ENCODE results near the gene CIDEB. TPM values are rescaled to one million over a fixed set of nuclear protein-coding genes. Genes with fewer than 3 reads are reported as not detected.
A peak's percentile ranks its signal among the peaks of the same experiment; 100 is the strongest.

CIDEB gene
- total and polyA plus RNA-seq, 2 donors (not counting 1 experiment from before 2014, with no cell fraction given), result 26.2 to 32.8 TPM

DNA sequence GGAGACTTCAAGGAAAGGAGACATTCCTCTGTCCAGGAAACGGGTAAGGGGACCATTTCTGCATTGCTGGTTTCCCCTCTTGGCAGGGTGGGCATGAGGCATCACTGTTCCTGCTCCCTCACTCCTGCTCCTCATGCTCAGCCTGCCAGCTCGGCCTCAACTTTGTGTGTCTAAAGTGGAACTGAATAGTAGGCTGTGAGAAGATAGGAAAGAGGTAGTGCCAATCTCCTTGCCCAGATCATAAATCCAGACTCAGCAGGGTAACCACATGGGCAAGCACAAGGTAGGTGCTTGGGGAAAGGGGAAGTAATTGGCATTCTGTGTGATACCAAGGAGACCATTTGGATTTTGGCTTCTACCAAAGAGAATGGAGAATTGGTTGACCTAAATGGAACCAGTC is 6.1 kb upstream of the CIDEB start:
- TF ChIP-seq CTCF (IDR thresholded peaks at IDR 0.05) (no peak), EZH2 (IDR thresholded peaks at IDR 0.05; ENCODE audit: borderline replicate concordance, insufficient read depth, low read depth, low read length, poor library complexity, severe bottlenecking) (no peak)
- Histone ChIP-seq H2AFZ (ENCODE audit: insufficient read depth, low read depth, low read length, poor library complexity, severe bottlenecking) (no peak overlapping the region), H3K27ac (ENCODE audit: low read length in 2 of 2) (no peak overlapping the region), H3K9me3 (ENCODE audit: control extremely low read depth in 1 of 3, control insufficient read depth in 2 of 3, insufficient read depth in 1 of 3, low read length in 2 of 3) (no peaks in the 10 kb centered on the region), H4K20me1 (ENCODE audit: control insufficient read depth, insufficient read depth, low read length, poor library complexity, severe bottlenecking) (peaks cover 15% of the 10 kb centered on the region), H3K9ac (ENCODE audit: low read length) (no peak overlapping the region), H3K4me3 (ENCODE audit: control extremely low read depth in 1 of 5, extremely low read depth in 1 of 5, insufficient read depth in 1 of 5, low read depth in 2 of 5, low read length in 4 of 5) (peak overlapping the region in 1 of 5 experiments; percentile 16), H3K36me3 (replicated peaks in 1 of 2; ENCODE audit: control extremely low read depth in 1 of 2, control insufficient read depth in 1 of 2, extremely low read depth in 1 of 2, insufficient read depth in 2 of 2, low read length in 1 of 2) (peaks cover 0 to 1% of the 10 kb centered on the region in 2 experiments), H3K27me3 (replicated peaks in 1 of 4; ENCODE audit: control extremely low read depth in 1 of 4, control insufficient read depth in 3 of 4, insufficient read depth in 4 of 4, low read length in 3 of 4) (peaks cover 0 to 3% (median 0%) of the 10 kb centered on the region in 4 experiments), H3K4me1 (ENCODE audit: control insufficient read depth in 2 of 2, insufficient read depth in 2 of 2, low read length in 2 of 2) (peaks cover 38 to 49% of the 10 kb centered on the region in 2 donors), H3K4me2 (replicated peaks; ENCODE audit: low read depth, low read length, poor library complexity, severe bottlenecking) (peak overlapping the region; percentile 24), H3K79me2 (ENCODE audit: control insufficient read depth, insufficient read depth, low read length) (no peaks in the 10 kb centered on the region)
- CTCF ChIA-PET, result interaction anchor here (1.2 to 9.4 kb wide), 2 partner anchors 20 to 71 kb away, joined by 5 to 112 read pairs; partner anchors contain the start of gene TINF2
- POLR2A ChIA-PET, result interaction anchor here (0.7 kb wide), 2 partner anchors 178 to 234 kb away, joined by 3 to 4 read pairs; partner anchors contain the start of gene PSME1
- WGBS (ENCODE audit: insufficient coverage), result 30% methylated on average over 1 of the region's 2 CpGs
- H3K27me3 Mint-ChIP-seq, result no peaks in the 10 kb centered on the region
- peak overlapping the region; percentile 54 for H3K27ac Mint-ChIP-seq
- no peak overlapping the region for H3K4me3 Mint-ChIP-seq
- DNase-seq (no peak), ATAC-seq (ENCODE audit: low read depth) (no peak)
- H3K4me1 Mint-ChIP-seq, result peaks cover 48% of the 10 kb centered on the region
- no peaks in the 10 kb centered on the region for H3K9me3 Mint-ChIP-seq (ENCODE audit: insufficient read depth)
- intact Hi-C loops (cut with micrococcal nuclease), result loop anchor here (5.0 kb wide), 1 partner anchor 302 kb away; no protein-coding TSS in a partner anchor

All from B cell (primary cell).